Choroid plexus epithelial cell (primary cell): ENCODE results near the gene KPTN.

ENCODE experiments used
- DNase-seq: peaks from one replicate; pipeline ENCODE4 v3.0.0-alpha.2; 2010; ENCODE audit warnings: low read depth
- H3K4me3 ChIP-seq: 2 replicates; pipeline ENCODE4 v1.5.1; 2011; ENCODE audit warnings: low read depth, mild to moderate bottlenecking, control low read depth, low read length, moderate library complexity
- CTCF ChIP-seq: conservative IDR thresholded peaks from 2 replicates; pipeline ENCODE4 v1.5.1; 2011; ENCODE audit warnings: low read depth, mild to moderate bottlenecking, control low read depth, inconsistent platforms, low read length, moderate library complexity

The KPTN gene

DNA sequence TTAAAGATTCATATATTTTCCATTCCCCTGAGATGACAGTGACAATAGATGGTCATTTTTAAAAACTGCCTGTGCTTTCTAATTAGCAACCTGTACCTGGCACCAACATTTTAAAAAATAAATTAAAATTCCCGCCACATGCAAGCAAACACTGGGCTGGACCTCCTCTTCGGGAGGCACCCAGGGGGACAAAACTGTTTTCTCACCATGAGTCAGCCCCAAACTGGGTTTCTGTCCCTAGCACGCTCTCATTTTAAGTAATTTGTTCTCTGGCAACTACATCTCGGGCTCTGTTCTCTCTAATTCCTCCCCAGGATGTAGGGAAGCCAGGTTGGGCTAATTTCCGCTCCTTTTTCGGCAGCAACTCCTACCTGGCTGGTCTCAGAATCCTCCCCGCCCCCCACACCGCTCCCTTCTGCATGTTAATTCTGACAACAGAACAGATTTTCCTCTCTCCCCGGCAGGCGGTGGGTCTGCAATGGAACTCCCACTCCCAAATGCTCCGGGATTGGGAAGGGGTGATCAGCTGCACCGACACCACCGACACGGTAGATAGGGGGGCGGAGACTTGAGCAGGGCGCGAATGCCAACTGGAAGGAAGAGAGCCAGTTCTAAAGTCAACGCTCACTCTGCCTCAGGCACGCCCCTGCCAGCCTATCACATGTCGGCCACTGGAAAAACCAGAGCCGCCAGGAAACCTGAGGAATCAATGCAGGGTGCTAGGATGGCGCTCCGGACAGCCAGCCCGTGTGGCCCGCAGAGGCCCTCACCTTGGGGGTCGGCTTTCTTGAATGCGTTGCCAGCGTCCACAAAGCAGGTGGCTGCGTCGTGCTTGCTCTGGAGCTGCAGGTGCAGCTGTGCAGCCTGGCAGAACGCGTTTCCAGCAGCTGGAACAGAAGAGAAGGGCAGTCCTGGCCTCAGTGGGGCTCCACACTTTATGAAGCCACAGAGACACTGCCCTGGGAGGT, 16.1 kb upstream of the KPTN start:
- no peak for TF ChIP-seq CTCF
- no peak for DNase-seq
- H3K4me3 ChIP-seq: no peak overlapping the region

GRCh38 chr19:47499371-47499770, 15.4 kb upstream of the KPTN start:
- TF ChIP-seq CTCF: no peak
- no peak for DNase-seq
- no peak overlapping the region for H3K4me3 ChIP-seq

- DNase-seq: no peak
- TF ChIP-seq CTCF: no peak
- no peak overlapping the region for H3K4me3 ChIP-seq
Observed at GRCh38 chr19:47498561-47498960, 14.5 kb upstream of the KPTN start.

DNA sequence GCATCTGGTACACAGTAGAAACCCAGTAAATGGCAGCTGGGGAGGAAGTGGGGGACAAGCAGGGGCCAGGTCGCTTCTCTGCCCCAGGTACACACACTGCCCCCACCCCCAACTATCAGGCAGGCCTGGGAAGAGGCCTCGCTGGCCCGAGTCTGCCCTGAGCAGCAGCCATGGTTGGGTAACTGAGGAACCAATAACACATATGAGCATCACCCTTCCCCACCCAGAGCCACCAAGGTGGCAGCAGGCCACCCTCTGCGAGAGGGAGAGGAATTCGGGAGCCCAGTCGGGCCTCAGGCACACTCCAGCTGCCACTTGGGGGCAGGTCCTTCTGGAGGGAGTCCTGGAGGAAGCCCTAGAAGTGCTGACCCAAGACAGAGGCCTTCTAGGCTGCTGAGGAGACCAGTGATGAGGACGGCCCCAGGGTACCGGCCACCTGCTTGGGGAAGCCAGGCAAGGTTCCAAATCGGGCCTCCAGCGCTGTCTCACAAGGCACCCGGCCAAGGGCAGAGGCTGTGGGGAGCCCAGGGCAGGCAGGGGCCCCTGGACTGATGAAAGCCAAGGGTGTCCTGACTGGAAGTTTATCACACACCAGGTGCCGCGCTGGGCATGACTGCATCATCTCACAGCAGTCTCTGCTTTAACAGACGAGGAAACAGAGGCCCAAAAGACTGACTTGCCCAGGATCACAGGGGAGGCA, 14.0 kb upstream of the KPTN start:
- H3K4me3 ChIP-seq: no peak overlapping the region
- no peak for DNase-seq
- no peak for TF ChIP-seq CTCF

DNA sequence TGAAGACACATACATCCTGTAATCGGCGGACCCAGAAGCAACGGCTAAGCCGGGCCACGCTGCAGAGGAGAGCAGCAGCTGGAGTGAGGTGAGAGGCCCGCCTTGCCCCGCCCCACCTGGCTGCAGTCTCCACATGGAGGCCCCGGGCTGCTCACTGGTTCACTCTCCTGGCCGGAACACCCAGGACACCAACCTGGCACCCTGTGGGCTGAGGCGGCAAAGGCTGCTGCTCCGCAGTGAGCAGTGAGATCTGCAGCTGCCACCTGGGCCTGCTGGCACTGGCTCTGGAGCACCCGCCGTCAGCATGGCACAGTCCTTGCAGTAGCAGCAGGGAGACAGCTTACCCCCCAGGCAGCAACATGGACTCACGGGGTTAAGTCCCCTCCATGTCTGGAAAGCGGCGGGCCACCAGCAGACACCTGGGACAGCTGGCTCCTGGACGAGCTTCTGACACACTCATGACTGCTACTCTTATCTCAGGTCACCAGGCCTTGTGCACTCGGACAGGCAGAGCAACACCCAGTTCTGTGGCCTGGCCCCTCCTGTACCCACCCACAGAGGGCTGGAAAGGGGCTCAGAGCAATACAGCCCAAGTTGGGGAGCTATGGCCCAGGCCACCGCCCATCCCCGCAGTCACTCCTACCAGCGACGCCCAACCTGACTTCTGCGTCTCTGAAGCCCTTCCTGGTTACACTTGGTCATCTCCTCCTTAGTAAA, 13.2 kb upstream of the KPTN start:
- no peak for TF ChIP-seq CTCF
- DNase-seq: no peak
- H3K4me3 ChIP-seq: no peak overlapping the region

DNA sequence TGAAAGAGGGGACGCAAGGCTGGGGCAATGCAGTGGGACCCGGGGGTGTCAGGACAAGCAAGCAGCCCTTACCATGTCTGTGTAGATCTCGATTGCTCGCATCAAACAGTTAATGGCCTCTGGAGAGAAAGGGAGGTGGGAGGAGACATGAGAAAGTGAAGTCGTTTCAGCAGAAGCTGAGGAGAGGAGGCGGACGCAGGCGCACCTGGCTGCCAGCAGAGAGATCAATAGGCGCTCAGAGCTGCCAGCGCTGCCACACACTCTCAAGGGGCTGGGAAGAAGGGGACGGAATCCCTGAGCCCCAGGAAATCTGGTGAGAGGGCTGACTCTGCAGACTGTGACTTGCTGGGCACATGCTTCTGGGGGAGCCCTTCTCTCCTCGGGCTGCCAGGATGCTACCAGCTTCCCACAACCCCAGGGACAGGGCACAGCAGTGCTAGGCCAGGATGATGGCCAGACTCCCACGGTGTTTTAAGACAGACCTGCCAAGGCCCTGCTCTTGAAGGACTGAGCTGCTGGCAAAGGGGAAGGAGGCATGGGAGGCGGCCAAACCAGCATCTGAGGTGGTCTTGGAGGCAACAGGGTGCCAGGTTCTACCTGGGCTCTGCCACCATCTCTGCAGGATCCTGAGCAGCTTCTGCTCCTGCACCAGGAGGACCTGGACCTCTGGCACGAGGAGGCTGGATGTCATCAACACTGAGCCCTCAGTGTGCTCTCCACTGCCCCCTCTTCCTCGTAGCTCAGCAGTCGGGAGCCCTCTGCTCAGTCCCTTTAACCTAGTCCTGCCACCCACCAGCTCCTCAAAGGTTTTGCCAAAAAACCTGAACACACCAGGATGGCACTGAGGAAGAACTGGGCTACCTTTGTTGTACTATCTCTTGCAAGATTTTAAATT, 11.7 kb upstream of the KPTN start:
- no peak for DNase-seq
- no peak overlapping the region for H3K4me3 ChIP-seq
- TF ChIP-seq CTCF: no peak
